Smooth muscle cell (in vitro differentiated cells): ENCODE data around the gene NKAIN2. TPM values are rescaled to one million over a fixed set of nuclear protein-coding genes. Genes with fewer than 3 reads are reported as not detected.

Source experiments
- DNase-seq: peaks from one replicate; lab custom pipeline; 2025; ENCODE audit not compliant: unreplicated experiment; lab: John Stamatoyannopoulos, UW
- H2AFZ ChIP-seq: fragments of 200-600 bp; sonication (generic); 2 replicates; pipeline ENCODE4 v1.6.0; 2016; ENCODE audit warnings: antibody characterized with exemption, low read depth, mild to moderate bottlenecking
- H3F3A ChIP-seq: fragments of 200-600 bp; sonication (generic); 2 replicates; pipeline ENCODE4 v1.6.0; 2017; ENCODE audit warnings: antibody characterized with exemption, low read depth
- H3K27ac ChIP-seq: fragments of 200-600 bp; sonication (generic); 2 replicates; pipeline ENCODE4 v1.5.1; 2016; ENCODE audit warnings: low read depth, mild to moderate bottlenecking
- H3K27me3 ChIP-seq: fragments of 200-600 bp; sonication (generic); 2 replicates; pipeline ENCODE4 v1.6.1; 2016; ENCODE audit warnings: low read depth, mild to moderate bottlenecking
- H3K36me3 ChIP-seq: fragments of 200-600 bp; sonication (generic); 2 replicates; pipeline ENCODE4 v1.5.1; 2016; ENCODE audit warnings: low read depth
- H3K4me1 ChIP-seq: fragments of 200-600 bp; sonication (generic); 2 replicates; pipeline ENCODE4 v1.5.1; 2016; ENCODE audit warnings: low read depth
- H3K4me2 ChIP-seq: fragments of 200-600 bp; sonication (generic); 2 replicates; pipeline ENCODE4 v1.6.0; 2016; ENCODE audit warnings: mild to moderate bottlenecking
- H3K4me3 ChIP-seq: fragments of 200-600 bp; sonication (generic); 2 replicates; pipeline ENCODE4 v1.5.1; 2016; ENCODE audit warnings: mild to moderate bottlenecking
- H3K79me2 ChIP-seq: fragments of 200-600 bp; sonication (generic); 2 replicates; pipeline ENCODE4 v1.6.0; 2016; ENCODE audit warnings: low read depth, mild to moderate bottlenecking
- H3K9ac ChIP-seq: fragments of 200-600 bp; sonication (generic); 2 replicates; pipeline ENCODE4 v1.6.0; 2016; ENCODE audit warnings: low read depth
- H3K9me3 ChIP-seq: fragments of 200-600 bp; sonication (generic); replicated peaks from 2 replicates; pipeline ENCODE4 v1.5.1; 2016; ENCODE audit warnings: low read depth
- H4K20me1 ChIP-seq: fragments of 200-600 bp; sonication (generic); 2 replicates; pipeline ENCODE4 v1.6.0; 2016; ENCODE audit warnings: low read depth
- CTCF ChIP-seq: fragments of 200-600 bp; sonication (generic); IDR thresholded peaks from 2 replicates; pipeline ENCODE4 v1.5.1; 2017; ENCODE audit warnings: borderline replicate concordance, mild to moderate bottlenecking, antibody characterized with exemption; ENCODE audit not compliant: insufficient read depth, poor library complexity, severe bottlenecking
- WGBS: methylation state at CpG from one replicate; pipeline ENCODE4 v1.1.7; 2016; ENCODE audit warnings: low lambda C conversion rate; 5-methylcytosine and 5-hydroxymethylcytosine counted together
- polyA plus RNA-seq: library from polyadenylated mRNA; unstranded; fragments of >200 nt; fragmentation: Nextera tagmentation; extraction: Ambion mirVana; gene quantifications from 2 replicates; pipeline ENCODE4 v1.2.1, GENCODE V29; 2016
- total RNA-seq: library from RNA; depleted of rRNA; stranded (reverse); fragments of >200 nt; gene quantifications from 2 replicates; pipeline ENCODE4 v1.2.3, GENCODE V29; 2014

NKAIN2 gene
- total and polyA plus RNA-seq, 2 experiments from 2014 or later, result 0.09 TPM; not detected in 1

GRCh38 chr6:124355146-124355545, 551.5 kb downstream of the NKAIN2 start:
- Histone ChIP-seq H3K9ac (no peak overlapping the region), H3K9me3 (no peaks in the 10 kb centered on the region), H3K27me3 (no peaks in the 10 kb centered on the region), H3K36me3 (no peaks in the 10 kb centered on the region), H4K20me1 (no peaks in the 10 kb centered on the region), H3K4me1 (no peaks in the 10 kb centered on the region), H3K4me2 (no peak overlapping the region), H3K27ac (no peak overlapping the region), H3K4me3 (no peak overlapping the region), H2AFZ (no peak overlapping the region), H3K79me2 (no peaks in the 10 kb centered on the region), H3F3A (no peaks in the 10 kb centered on the region)
- WGBS, result 89% methylated on average over 4 of the region's 4 CpGs
- no peak for TF ChIP-seq CTCF
- no peak for DNase-seq

GRCh38 chr6:124356276-124356810, 552.7 kb downstream of the NKAIN2 start:
- no peak overlapping the region for H3K4me2 ChIP-seq
- H3F3A ChIP-seq, result no peaks in the 10 kb centered on the region
- no peak overlapping the region for H3K9ac ChIP-seq
- no peaks in the 10 kb centered on the region for H4K20me1 ChIP-seq
- H3K9me3 ChIP-seq, result no peaks in the 10 kb centered on the region
- DNase-seq, result no peak
- H3K4me1 ChIP-seq, result no peaks in the 10 kb centered on the region
- TF ChIP-seq CTCF, result no peak
- no peak overlapping the region for H2AFZ ChIP-seq
- H3K79me2 ChIP-seq, result no peaks in the 10 kb centered on the region
- no peak overlapping the region for H3K27ac ChIP-seq
- H3K27me3 ChIP-seq, result no peaks in the 10 kb centered on the region
- no peaks in the 10 kb centered on the region for H3K36me3 ChIP-seq
- no peak overlapping the region for H3K4me3 ChIP-seq
- WGBS, result 92% methylated on average over 5 of the region's 5 CpGs

GRCh38 chr6:124356811-124357210, 553.1 kb downstream of the NKAIN2 start:
- Histone ChIP-seq H3F3A (no peaks in the 10 kb centered on the region), H3K4me3 (no peak overlapping the region), H3K27ac (no peak overlapping the region), H3K36me3 (no peaks in the 10 kb centered on the region), H2AFZ (no peak overlapping the region), H4K20me1 (no peaks in the 10 kb centered on the region), H3K4me1 (no peaks in the 10 kb centered on the region), H3K9ac (no peak overlapping the region), H3K27me3 (no peaks in the 10 kb centered on the region), H3K79me2 (no peaks in the 10 kb centered on the region), H3K9me3 (no peaks in the 10 kb centered on the region), H3K4me2 (no peak overlapping the region)
- TF ChIP-seq CTCF, result no peak
- DNase-seq, result no peak
- WGBS, result 57% methylated on average over 1 of the region's 1 CpG

GRCh38 chr6:124368131-124368530, 564.5 kb downstream of the NKAIN2 start:
- H3K4me3 ChIP-seq, result no peak overlapping the region
- H3F3A ChIP-seq, result no peaks in the 10 kb centered on the region
- no peak overlapping the region for H2AFZ ChIP-seq
- H3K27me3 ChIP-seq, result no peaks in the 10 kb centered on the region
- no peak for DNase-seq
- H3K36me3 ChIP-seq, result no peaks in the 10 kb centered on the region
- H3K79me2 ChIP-seq, result no peaks in the 10 kb centered on the region
- no peak overlapping the region for H3K4me2 ChIP-seq
- no peak overlapping the region for H3K27ac ChIP-seq
- H4K20me1 ChIP-seq, result no peaks in the 10 kb centered on the region
- no peak overlapping the region for H3K9ac ChIP-seq
- H3K9me3 ChIP-seq, result no peaks in the 10 kb centered on the region
- peaks cover 6% of the 10 kb centered on the region for H3K4me1 ChIP-seq
- TF ChIP-seq CTCF, result no peak
